Urothelium cell line (cell line): ENCODE data around the gene IZUMO1.
"Not testable (repeated sequence)": the region's sequence is repeated elsewhere in the genome, so short reads cannot be mapped to it uniquely, and the experiment has no call there.

Source experiments
- DNase-seq: peaks from one replicate; pipeline ENCODE4 v3.0.0; 2011; ENCODE audit warnings: low spot score, mixed read lengths
- FAIRE-seq: peaks from 2 replicates; lab custom pipeline; 2011; peaks lifted over from hg19 to GRCh38; lab: Jason Lieb, UNC

The IZUMO1 gene

GRCh38 chr19:48714759-48715675 lies 31.7 kb downstream of the IZUMO1 start:
- DNase-seq (no peak), FAIRE-seq (no peak)

- DNase-seq: peak; percentile 99
- FAIRE-seq: peak; percentile 77
Observed at GRCh38 chr19:48713864-48714755, 32.6 kb downstream of the IZUMO1 start.

GRCh38 chr19:48713041-48713863 lies 33.5 kb downstream of the IZUMO1 start:
- DNase-seq (peak; percentile 58), FAIRE-seq (no peak)

- DNase-seq: no peak
- no peak for FAIRE-seq
Observed at GRCh38 chr19:48711106-48711662, 35.5 kb downstream of the IZUMO1 start.

GRCh38 chr19:48708471-48708870 lies 38.2 kb downstream of the IZUMO1 start:
- FAIRE-seq: no peak

GRCh38 chr19:48705431-48705830 lies 41.3 kb downstream of the IZUMO1 start:
- DNase-seq: no peak
- FAIRE-seq: no peak

More at GRCh38 chr19:48708471-48708870, 38.2 kb downstream of the IZUMO1 start:
- no peak for DNase-seq

- DNase-seq: no peak
- FAIRE-seq: peak; percentile 59
Observed at GRCh38 chr19:48703316-48703715, 43.4 kb downstream of the IZUMO1 start.

GRCh38 chr19:48702701-48703100 lies 44.0 kb downstream of the IZUMO1 start:
- DNase-seq (no peak), FAIRE-seq (no peak)

- no peak for FAIRE-seq
Observed at GRCh38 chr19:48698046-48698445, 48.7 kb downstream of the IZUMO1 start.

GRCh38 chr19:48696353-48697010 lies 50.2 kb downstream of the IZUMO1 start:
- DNase-seq: no peak
- FAIRE-seq: no peak

More at GRCh38 chr19:48698046-48698445, 48.7 kb downstream of the IZUMO1 start:
- peak; percentile 79 for DNase-seq

- FAIRE-seq: no peak
- DNase-seq: no peak
Observed at GRCh38 chr19:48695743-48696352, 50.9 kb downstream of the IZUMO1 start, which contains the start of gene FUT2. Gene FUT2, plus strand, starts transcription at chr19:48695971. Its CDS starts 6,986 bp downstream, at chr19:48702957.

- FAIRE-seq, DNase-seq: not testable (repeated sequence)
Observed at GRCh38 chr19:48693629-48694028, 53.1 kb downstream of the IZUMO1 start.
